Heart left ventricle (tissue), 16 donors: Measurements from ENCODE around the gene USP48. TPM values are rescaled to one million over a fixed set of nuclear protein-coding genes. Genes with fewer than 3 reads are reported as not detected.
A peak's percentile ranks its signal among the peaks of the same experiment; 100 is the strongest.
"Not testable (repeated sequence)": the region's sequence is repeated elsewhere in the genome, so short reads cannot be mapped to it uniquely, and the experiment has no call there.

Source experiments
- ATAC-seq, 4 donors: fragments of 200-7000 bp; cut with Tn5 transposase; one replicate each; pipeline ENCODE4 v1.9.1; 2020 to 2022; ENCODE audit warnings: moderate library complexity in 4 of 4, mild to moderate bottlenecking in 3 of 4, moderate number of reproducible peaks in 1 of 4
- DNase-seq, 5 donors: peaks; one replicate each; pipeline ENCODE4 v3.0.0-alpha.2; 2020
- H3K27ac ChIP-seq, 12 donors: fragments of 200-600 bp; sonication (generic) in 4 of 12; one replicate each; pipeline versions ENCODE4 v1.5.0 to v1.8.0; 2016 to 2022; ENCODE audit warnings: mild to moderate bottlenecking in 2 of 12
- H3K27me3 ChIP-seq, 9 donors: fragments of 200-600 bp; sonication (generic) in 2 of 9; one replicate each; pipeline versions ENCODE4 v1.5.1 to v1.8.0; 2016 to 2022; ENCODE audit warnings: mild to moderate bottlenecking in 3 of 9
- H3K36me3 ChIP-seq, 9 donors: fragments of 200-600 bp; sonication (generic) in 2 of 9; one replicate each; pipeline versions ENCODE4 v1.5.0 to v1.8.0; 2018 to 2022; ENCODE audit warnings: mild to moderate bottlenecking in 2 of 9
- H3K4me1 ChIP-seq, 12 donors: fragments of 200-600 bp; sonication (generic) in 4 of 12; one replicate each; pipeline versions ENCODE4 v1.5.0 to v1.8.0; 2016 to 2022; ENCODE audit warnings: mild to moderate bottlenecking in 3 of 12
- H3K4me3 ChIP-seq, 12 donors: fragments of 200-600 bp; sonication (generic) in 4 of 12; one replicate each; pipeline versions ENCODE4 v1.5.0 to v1.8.0; 2017 to 2022; ENCODE audit warnings: mild to moderate bottlenecking in 9 of 12, moderate library complexity in 4 of 12
- H3K9me3 ChIP-seq, 12 donors: fragments of 200-600 bp; sonication (generic) in 4 of 12; one replicate each; pipeline versions ENCODE4 v1.5.0 to v1.8.0; 2016 to 2022; ENCODE audit warnings: mild to moderate bottlenecking in 1 of 12
- POLR2A ChIP-seq, 2 donors: fragments of 450-650 bp; IDR thresholded peaks; one replicate each; pipeline ENCODE4 v1.6.1; 2017; ENCODE audit warnings: antibody characterized with exemption in 2 of 2, mild to moderate bottlenecking in 2 of 2, moderate library complexity in 2 of 2
- WGBS, 4 donors: extraction: QIAGEN DNeasy Blood & Tissue Kit in 2 of 4; methylation state at CpG; one replicate each; pipeline versions ENCODE4 v1.1.5 to v1.1.7; 2013 to 2018; 5-methylcytosine and 5-hydroxymethylcytosine counted together
- intact Hi-C, 10 donors: fragments of 100-400 bp; cut with DNase I; formaldehyde crosslinking; loops; one replicate each; pipeline versions ENCODE4 v1.11.1 to v1.14.2; 2022
- polyA plus RNA-seq, 2 donors: library from polyadenylated mRNA; stranded (reverse); fragments of 200-250 nt; gene quantifications; one replicate each; pipeline ENCODE4 v1.2.3, GENCODE V29; 2013
- total RNA-seq, 9 donors: library from RNA; depleted of rRNA in 2 of 9; stranded (reverse); fragments of >200 nt in 2 of 9; fragmentation: NEBNext Ultra II Directional in 3 of 9; extraction: Animal tissue kit (Norgen Biotek cat#: 25700) in 3 of 9; gene quantifications; one replicate each; pipeline versions ENCODE4 v1.1.0 to v1.2.4, GENCODE V29; 2016 to 2023
- TF ChIP-seq, protein P1 (sequence below), 12 donors: fragments of 200-600 bp; sonication (generic) in 4 of 12; IDR thresholded peaks; one replicate each; pipeline versions ENCODE4 v1.5.0 to v1.8.0; 2018 to 2022; ENCODE audit warnings: antibody characterized with exemption in 12 of 12, mild to moderate bottlenecking in 5 of 12
- donor health status: ischemic (EF 13 %, LVEDD 7.1; RV severe dilation, severe dysfunction).
- donor health status: healthy with polysubstance abuse.
- donor health status: DM: no; HTN: yes; CAD: no.
- donor health status: DM: no; HTN: no; CAD: no.
- donor health status: ischemic (EF 25% LVEDD 6.9; RV normal size, moderate dysfunction).
- donor health status: ischemic (EF 25% LVEDD 5.7; RV mildly dilated, moderate dysfunction).
- donor health status: healthy.
- donor health status: DM: yes; HTN: yes; CAD: no.
- donor health status: ischemic (EF 35%, LVEDD 5.7; RV mildly dilated, moderate dysfunction).
- donor health status: nonischemic (EF 11% LVEDD 7.7; RV severe dilation, severe dysfunction).
- donor health status: DM: yes; HTN: yes; CAD: no.
- donor health status: PGD.
- donor health status: ischemic (EF 29% LVEDD 5.4; RV normal size, mild dysfunction).
- donor health status: nonischemic (EF 23%, LVEDD 6.1; RV moderate dilation, normal function).

The USP48 gene
- total and polyA plus RNA-seq, 11 donors: 17.3 to 45.5 (median 38.8) TPM

DNA sequence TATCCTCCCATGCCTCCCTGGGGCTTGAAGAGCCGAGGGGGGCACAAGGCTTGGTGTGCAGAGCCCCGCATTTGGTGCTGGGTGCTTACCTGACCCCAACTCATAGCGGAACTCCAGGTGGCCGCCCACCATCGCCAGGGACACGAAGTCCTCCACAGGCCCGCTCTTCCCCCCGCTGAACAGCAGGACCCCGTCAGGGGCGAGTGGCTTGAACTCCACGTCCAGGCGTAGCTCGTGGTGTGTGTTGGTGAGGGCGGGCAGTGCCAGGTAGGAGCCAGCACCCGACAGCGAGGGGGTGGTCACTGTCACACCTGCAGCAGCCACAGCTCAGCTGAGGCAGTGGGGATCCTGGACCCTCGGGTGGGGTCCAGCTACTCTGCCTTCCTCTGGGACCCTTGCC, 46.3 kb upstream of the USP48 start:
- ATAC-seq: peak in 1 of 4 donors; percentile 4
- H3K4me1 ChIP-seq: peaks cover 0 to 4% (median 0%) of the 10 kb centered on the region in 12 donors
- peaks cover 5 to 100% (median 96%) of the 10 kb centered on the region in 9 donors for H3K36me3 ChIP-seq
- H3K27ac ChIP-seq: peak overlapping the region in 1 of 12 donors; percentile 17
- H3K9me3 ChIP-seq: peaks cover 0 to 2% (median 0%) of the 10 kb centered on the region in 12 donors
- no peak for TF ChIP-seq POLR2A (IDR thresholded peaks at IDR 0.05)
- TF ChIP-seq, protein P1, sequence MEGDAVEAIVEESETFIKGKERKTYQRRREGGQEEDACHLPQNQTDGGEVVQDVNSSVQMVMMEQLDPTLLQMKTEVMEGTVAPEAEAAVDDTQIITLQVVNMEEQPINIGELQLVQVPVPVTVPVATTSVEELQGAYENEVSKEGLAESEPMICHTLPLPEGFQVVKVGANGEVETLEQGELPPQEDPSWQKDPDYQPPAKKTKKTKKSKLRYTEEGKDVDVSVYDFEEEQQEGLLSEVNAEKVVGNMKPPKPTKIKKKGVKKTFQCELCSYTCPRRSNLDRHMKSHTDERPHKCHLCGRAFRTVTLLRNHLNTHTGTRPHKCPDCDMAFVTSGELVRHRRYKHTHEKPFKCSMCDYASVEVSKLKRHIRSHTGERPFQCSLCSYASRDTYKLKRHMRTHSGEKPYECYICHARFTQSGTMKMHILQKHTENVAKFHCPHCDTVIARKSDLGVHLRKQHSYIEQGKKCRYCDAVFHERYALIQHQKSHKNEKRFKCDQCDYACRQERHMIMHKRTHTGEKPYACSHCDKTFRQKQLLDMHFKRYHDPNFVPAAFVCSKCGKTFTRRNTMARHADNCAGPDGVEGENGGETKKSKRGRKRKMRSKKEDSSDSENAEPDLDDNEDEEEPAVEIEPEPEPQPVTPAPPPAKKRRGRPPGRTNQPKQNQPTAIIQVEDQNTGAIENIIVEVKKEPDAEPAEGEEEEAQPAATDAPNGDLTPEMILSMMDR (IDR thresholded peaks at IDR 0.05): no peak
- no peak overlapping the region for H3K4me3 ChIP-seq
- DNase-seq: peak in 1 of 5 donors; percentile 54
- intact Hi-C loops: no loop called here
- H3K27me3 ChIP-seq: no peaks in the 10 kb centered on the region
- WGBS, 4 donors: 87 to 95% (median 91%) methylated on average over 3 to 17 of the region's 17 CpGs

DNA sequence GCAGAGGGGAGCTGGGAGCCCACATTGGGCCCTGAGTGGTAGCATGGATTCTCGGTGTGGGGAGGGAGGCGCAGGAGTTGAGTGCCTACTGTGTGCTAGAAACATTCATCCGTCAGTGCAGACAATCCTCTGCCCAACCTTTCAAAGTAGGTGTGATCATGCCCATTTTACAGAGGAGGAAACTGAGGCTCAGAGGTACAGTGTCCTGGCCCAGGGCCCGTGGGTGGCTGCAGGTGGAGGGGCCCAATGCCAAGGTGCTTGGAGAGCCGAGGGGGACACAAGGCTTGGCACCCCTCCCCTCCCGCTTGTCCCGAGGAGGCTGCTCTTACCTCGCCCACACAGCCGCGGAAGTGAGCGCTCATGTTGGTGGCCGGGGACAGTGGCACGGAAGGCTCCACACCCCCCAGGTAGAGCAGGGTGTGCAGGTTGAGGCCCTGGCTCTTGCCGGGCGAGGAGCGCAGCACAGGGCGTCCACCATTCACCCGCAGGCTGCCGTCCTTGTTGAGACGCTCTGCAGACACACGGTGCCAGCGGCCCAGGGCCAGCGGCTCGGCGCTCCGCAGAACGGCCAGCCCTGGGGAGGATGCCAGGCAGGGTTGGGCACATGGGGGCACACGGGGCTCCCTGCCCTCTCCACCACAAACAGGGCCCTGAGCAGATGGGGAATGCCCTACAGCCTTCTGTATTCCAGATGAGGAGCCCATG, 45.7 kb upstream of the USP48 start:
- WGBS, 4 donors: 87 to 89% (median 89%) methylated on average over 16 to 28 of the region's 28 CpGs
- no peak for TF ChIP-seq POLR2A (IDR thresholded peaks at IDR 0.05)
- TF ChIP-seq, protein P1 (IDR thresholded peaks at IDR 0.05): no peak
- no peaks in the 10 kb centered on the region for H3K9me3 ChIP-seq
- no peak overlapping the region for H3K27ac ChIP-seq
- H3K36me3 ChIP-seq: peaks cover 3 to 100% (median 96%) of the 10 kb centered on the region in 9 donors
- peaks cover 0 to 4% (median 0%) of the 10 kb centered on the region in 12 donors for H3K4me1 ChIP-seq
- intact Hi-C loops: no loop called here
- H3K27me3 ChIP-seq: no peaks in the 10 kb centered on the region
- ATAC-seq: no peak
- H3K4me3 ChIP-seq: no peak overlapping the region
- DNase-seq: peak in 1 of 5 donors; percentile 54

GRCh38 chr1:21828075-21828474, 45.1 kb upstream of the USP48 start:
- ATAC-seq (no peak), DNase-seq (peak in 2 of 5 donors; percentile 28 to 54)
- no peaks in the 10 kb centered on the region for H3K27me3 ChIP-seq
- intact Hi-C loops: no loop called here
- H3K27ac ChIP-seq: no peak overlapping the region
- no peak overlapping the region for H3K4me3 ChIP-seq
- peaks cover 0 to 4% (median 0%) of the 10 kb centered on the region in 12 donors for H3K4me1 ChIP-seq
- WGBS, 4 donors: 90 to 94% (median 91%) methylated on average over 5 to 13 of the region's 13 CpGs
- TF ChIP-seq, protein P1 (IDR thresholded peaks at IDR 0.05): no peak
- no peak for TF ChIP-seq POLR2A (IDR thresholded peaks at IDR 0.05)
- H3K9me3 ChIP-seq: no peaks in the 10 kb centered on the region
- peaks cover 3 to 100% (median 96%) of the 10 kb centered on the region in 9 donors for H3K36me3 ChIP-seq

GRCh38 chr1:21827141-21827679, 44.3 kb upstream of the USP48 start:
- H3K4me3 ChIP-seq: no peak overlapping the region
- H3K27ac ChIP-seq: no peak overlapping the region
- no peaks in the 10 kb centered on the region for H3K27me3 ChIP-seq
- 94 to 97% (median 96%) methylated on average over 5 of the region's 5 CpGs for WGBS, 4 donors
- TF ChIP-seq, protein P1 (IDR thresholded peaks at IDR 0.05): no peak
- no peak for TF ChIP-seq POLR2A (IDR thresholded peaks at IDR 0.05)
- no peak for ATAC-seq
- DNase-seq: no peak
- peaks cover 0 to 4% (median 0%) of the 10 kb centered on the region in 12 donors for H3K4me1 ChIP-seq
- H3K36me3 ChIP-seq: peaks cover 3 to 100% (median 96%) of the 10 kb centered on the region in 9 donors
- intact Hi-C loops: no loop called here
- no peaks in the 10 kb centered on the region for H3K9me3 ChIP-seq

DNA sequence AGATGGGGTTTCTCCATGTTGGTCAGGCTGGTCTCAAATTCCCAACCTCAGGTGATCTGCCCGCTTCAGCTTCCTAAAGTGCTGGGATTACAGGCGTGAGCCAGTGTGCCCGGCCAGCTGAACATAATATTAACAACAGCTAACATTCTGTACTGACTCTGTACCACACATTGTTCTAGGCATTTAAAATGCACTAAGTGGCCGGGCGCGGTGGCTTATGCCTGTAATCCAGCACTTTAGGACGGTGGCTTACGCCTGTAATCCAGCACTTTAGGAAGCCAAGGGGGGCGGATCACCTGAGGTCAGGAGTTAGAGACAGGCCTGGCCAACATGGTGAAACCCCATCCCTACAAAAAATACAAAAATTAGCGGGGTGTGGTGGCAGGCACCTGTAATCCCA, 43.7 kb upstream of the USP48 start:
- H3K36me3 ChIP-seq: peaks cover 3 to 100% (median 96%) of the 10 kb centered on the region in 9 donors
- intact Hi-C loops, H3K4me1 ChIP-seq, H3K27ac ChIP-seq, ATAC-seq, H3K9me3 ChIP-seq, H3K4me3 ChIP-seq, H3K27me3 ChIP-seq: not testable (repeated sequence)
- WGBS, 4 donors: 91 to 96% (median 95%) methylated on average over 10 of the region's 10 CpGs
- peak in 1 of 5 donors; percentile 47 for DNase-seq
